Mesenchymal stem cell (in vitro differentiated cells and primary cell): Measurements from ENCODE around the gene METAP1D.

ENCODE experiments used
- DNase-seq: peaks from one replicate; pipeline ENCODE4 v3.0.0-alpha.2; 2013
- H2AFZ ChIP-seq: one replicate; pipeline ENCODE4 v1.6.1; 2013; ENCODE audit warnings: low read depth, mild to moderate bottlenecking, control low read depth, inconsistent platforms, low read length, moderate library complexity
- H2AK5ac ChIP-seq: 2 replicates; pipeline ENCODE4 v1.6.1; 2013; ENCODE audit warnings: low read length, moderate library complexity, mild to moderate bottlenecking, inconsistent platforms; ENCODE audit not compliant: severe bottlenecking
- H2BK120ac ChIP-seq: one replicate; pipeline ENCODE4 v1.6.1; 2013; ENCODE audit warnings: low read depth, mild to moderate bottlenecking, inconsistent platforms, low read length, moderate library complexity
- H2BK12ac ChIP-seq, 2 experiments: one replicate each; pipeline ENCODE4 v1.6.1; 2013; ENCODE audit warnings: inconsistent platforms in 2 of 2, low read length in 2 of 2, mild to moderate bottlenecking in 2 of 2, moderate library complexity in 2 of 2, control low read depth in 1 of 2
- H2BK15ac ChIP-seq: one replicate; pipeline ENCODE4 v1.6.1; 2013; ENCODE audit warnings: mild to moderate bottlenecking, low read depth, inconsistent platforms; ENCODE audit not compliant: poor library complexity, severe bottlenecking
- H2BK5ac ChIP-seq: 2 replicates; pipeline ENCODE4 v1.6.1; 2013; ENCODE audit warnings: low read depth, mild to moderate bottlenecking, low read length, control low read depth, inconsistent platforms; ENCODE audit not compliant: poor library complexity, severe bottlenecking
- H3K14ac ChIP-seq, 2 experiments: one replicate each; pipeline ENCODE4 v1.6.1; 2013; ENCODE audit warnings: inconsistent platforms in 2 of 2, low read length in 2 of 2, control low read depth in 1 of 2, mild to moderate bottlenecking in 1 of 2, moderate library complexity in 1 of 2
- H3K18ac ChIP-seq, 2 experiments: one replicate each; pipeline ENCODE4 v1.6.1; 2013; ENCODE audit warnings: inconsistent platforms in 2 of 2, low read length in 2 of 2, control low read depth in 1 of 2, low read depth in 1 of 2, mild to moderate bottlenecking in 1 of 2
- H3K23ac ChIP-seq, 2 experiments: one replicate each; pipeline ENCODE4 v1.6.1; 2013; ENCODE audit warnings: inconsistent platforms in 2 of 2, low read length in 2 of 2, mild to moderate bottlenecking in 2 of 2, moderate library complexity in 2 of 2, control low read depth in 1 of 2
- H3K27ac ChIP-seq: 2 replicates; pipeline ENCODE4 v1.5.1; 2013; ENCODE audit warnings: mild to moderate bottlenecking, moderate library complexity, low read length, control low read depth, inconsistent platforms; ENCODE audit not compliant: poor library complexity, severe bottlenecking
- H3K27me3 ChIP-seq, 2 experiments: 2 replicates each; pipeline versions ENCODE4 v1.6.1 to v1.7.0; 2013; ENCODE audit warnings: low read length in 2 of 2, mild to moderate bottlenecking in 2 of 2, moderate library complexity in 2 of 2, control low read depth in 1 of 2, inconsistent platforms in 1 of 2; ENCODE audit not compliant: control insufficient read depth in 1 of 2, insufficient read depth in 1 of 2
- H3K36me3 ChIP-seq, 2 experiments: 2 replicates each; pipeline versions ENCODE4 v1.6.1 to v1.7.0; 2013; ENCODE audit warnings: low read length in 2 of 2, control low read depth in 1 of 2, inconsistent platforms in 1 of 2, low read depth in 1 of 2, mild to moderate bottlenecking in 1 of 2; ENCODE audit not compliant: insufficient read depth in 2 of 2, control insufficient read depth in 1 of 2
- H3K4ac ChIP-seq, 2 experiments: one replicate each; pipeline ENCODE4 v1.6.1; 2013; ENCODE audit warnings: inconsistent platforms in 2 of 2, low read length in 2 of 2, mild to moderate bottlenecking in 2 of 2, moderate library complexity in 2 of 2, control low read depth in 1 of 2, low read depth in 1 of 2
- H3K4me1 ChIP-seq: 2 replicates; pipeline ENCODE4 v1.6.1; 2013; ENCODE audit warnings: low read depth, low read length, control low read depth; ENCODE audit not compliant: control insufficient read depth, insufficient read depth
- H3K4me2 ChIP-seq: 2 replicates; pipeline ENCODE4 v1.6.1; 2013; ENCODE audit warnings: low read length, mild to moderate bottlenecking, inconsistent platforms; ENCODE audit not compliant: poor library complexity, severe bottlenecking
- H3K4me3 ChIP-seq, 2 experiments: 2 replicates each; pipeline versions ENCODE4 v1.5.1 to v1.7.0; 2013; ENCODE audit warnings: low read length in 2 of 2, mild to moderate bottlenecking in 2 of 2, control low read depth in 1 of 2, low read depth in 1 of 2; ENCODE audit not compliant: insufficient read depth in 1 of 2
- H3K79me1 ChIP-seq: replicated peaks from 2 replicates; pipeline ENCODE4 v1.6.1; 2013; ENCODE audit warnings: mild to moderate bottlenecking, control low read depth, low read length, inconsistent platforms; ENCODE audit not compliant: poor library complexity, severe bottlenecking
- H3K9ac ChIP-seq: 2 replicates; pipeline ENCODE4 v1.7.0; 2013; ENCODE audit warnings: mild to moderate bottlenecking, low read length, moderate library complexity
- H3K9me3 ChIP-seq: 2 replicates; pipeline ENCODE4 v1.7.0; 2013; ENCODE audit warnings: mild to moderate bottlenecking, low read length; ENCODE audit not compliant: control insufficient read depth
- H4K8ac ChIP-seq: one replicate; pipeline ENCODE4 v1.6.1; 2013; ENCODE audit warnings: inconsistent platforms, mild to moderate bottlenecking, low read length, moderate library complexity
- H4K91ac ChIP-seq: one replicate; pipeline ENCODE4 v1.6.1; 2013; ENCODE audit warnings: mild to moderate bottlenecking, low read length, inconsistent platforms
- WGBS: methylation state at CpG from one replicate; pipeline ENCODE4 v1.1.7; 2013; ENCODE audit warnings: mixed read lengths; 5-methylcytosine and 5-hydroxymethylcytosine counted together

The METAP1D gene

DNA sequence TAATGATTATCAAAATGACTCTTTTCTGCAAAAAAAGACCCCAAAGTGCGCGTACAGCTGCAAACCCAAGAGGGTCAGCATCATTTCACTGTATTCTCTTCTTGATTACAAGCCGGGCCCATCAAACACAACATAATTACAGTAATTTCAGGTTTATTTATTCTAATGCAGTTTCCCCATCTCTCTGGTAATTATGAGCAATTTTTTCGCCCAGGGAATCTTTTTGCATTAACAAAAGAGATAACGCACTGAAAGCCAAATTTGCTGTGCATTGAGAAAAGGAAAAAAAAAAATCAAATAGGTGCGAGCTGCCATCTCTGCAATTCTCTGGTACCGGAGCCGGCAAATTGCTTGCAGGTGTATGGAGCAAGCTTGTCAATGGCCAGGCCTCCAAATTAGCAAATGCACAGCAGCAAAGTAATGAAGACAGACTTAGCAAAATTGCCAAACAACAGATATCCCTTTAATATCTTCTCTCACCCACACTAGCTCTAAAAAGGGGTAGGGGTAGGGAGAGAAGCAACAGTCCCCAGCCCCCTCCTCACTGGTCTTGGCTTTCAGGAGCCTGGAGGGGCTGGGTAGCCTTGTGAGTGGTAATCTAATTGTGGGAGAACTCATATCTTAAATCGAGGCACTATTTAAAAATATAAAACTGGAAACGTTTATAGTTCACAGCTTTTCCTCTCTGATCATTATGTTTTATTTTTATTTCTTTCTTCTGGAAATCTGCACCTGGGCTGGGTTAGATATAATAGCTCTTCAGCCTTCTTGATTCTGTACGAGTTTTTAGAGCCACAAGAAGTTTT lies 92.2 kb downstream of the METAP1D start:
- DNase-seq, result no peak
- Histone ChIP-seq H2BK12ac (no peak overlapping the region), H3K4me2 (no peak overlapping the region), H2BK15ac (no peak overlapping the region), H3K4me1 (peaks cover 36% of the 10 kb centered on the region), H3K14ac (no peak overlapping the region), H3K4ac (no peak overlapping the region), H2AFZ (no peak overlapping the region), H3K4me3 (no peak overlapping the region), H3K27me3 (peaks cover 93 to 99% of the 10 kb centered on the region in 2 experiments), H3K79me1 (no peaks in the 10 kb centered on the region), H2BK5ac (no peak overlapping the region), H4K8ac (no peak overlapping the region), H3K36me3 (no peaks in the 10 kb centered on the region), H4K91ac (no peak overlapping the region), H3K18ac (no peak overlapping the region), H3K9me3 (peaks cover 2% of the 10 kb centered on the region), H3K23ac (no peak overlapping the region), H3K9ac (no peak overlapping the region), H3K27ac (no peak overlapping the region), H2BK120ac (no peak overlapping the region), H2AK5ac (no peak overlapping the region)
- 16% methylated on average over 8 of the region's 11 CpGs for WGBS

DNA sequence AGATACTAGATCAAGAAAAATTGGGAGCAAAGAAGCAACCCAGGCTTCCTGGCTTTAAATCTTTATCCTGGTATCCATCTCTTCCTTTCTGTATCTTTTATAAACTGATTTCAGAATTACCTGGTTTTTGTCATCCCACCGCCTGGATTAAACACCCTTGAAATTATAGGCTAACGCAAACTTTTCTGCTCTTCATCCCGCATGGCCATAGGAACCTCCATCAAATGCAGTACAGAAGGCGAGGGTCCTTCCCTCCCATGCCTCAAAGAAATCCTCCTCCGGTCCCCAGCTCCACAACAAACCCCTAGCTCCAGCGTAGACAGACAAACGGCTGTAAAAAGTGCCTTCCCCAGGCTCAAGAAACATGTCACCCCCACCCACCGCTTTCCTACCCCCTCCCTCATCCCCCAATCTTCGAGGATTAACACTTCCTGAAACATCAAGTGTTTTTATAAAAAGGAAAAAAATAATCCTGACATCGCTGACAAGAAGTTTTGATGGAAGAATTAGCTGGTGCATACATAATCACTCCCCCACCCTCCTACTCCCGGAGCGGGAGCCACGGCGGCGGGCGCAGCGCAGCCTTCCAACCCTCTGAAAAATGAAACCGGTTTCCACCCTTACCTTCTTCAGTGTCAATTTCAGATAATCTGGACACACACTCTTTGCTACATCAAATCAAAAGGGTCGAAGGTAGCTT lies 93.1 kb downstream of the METAP1D start:
- H3K14ac ChIP-seq, result no peak overlapping the region
- peaks cover 2% of the 10 kb centered on the region for H3K9me3 ChIP-seq
- H3K36me3 ChIP-seq, result no peaks in the 10 kb centered on the region
- no peak overlapping the region for H2AFZ ChIP-seq
- H3K27ac ChIP-seq, result no peak overlapping the region
- no peak overlapping the region for H4K91ac ChIP-seq
- no peak overlapping the region for H3K18ac ChIP-seq
- no peak overlapping the region for H3K4me3 ChIP-seq
- H3K23ac ChIP-seq, result no peak overlapping the region
- no peak for DNase-seq
- no peak overlapping the region for H2BK5ac ChIP-seq
- 7% methylated on average over 12 of the region's 19 CpGs for WGBS
- H3K9ac ChIP-seq, result no peak overlapping the region
- no peak overlapping the region for H4K8ac ChIP-seq
- H3K4me1 ChIP-seq, result peaks cover 39% of the 10 kb centered on the region
- no peak overlapping the region for H3K4me2 ChIP-seq
- no peak overlapping the region for H2BK15ac ChIP-seq
- H3K79me1 ChIP-seq, result no peaks in the 10 kb centered on the region
- no peak overlapping the region for H2AK5ac ChIP-seq
- no peak overlapping the region for H2BK12ac ChIP-seq
- H3K27me3 ChIP-seq, result peaks cover 90 to 99% of the 10 kb centered on the region in 2 experiments
- no peak overlapping the region for H2BK120ac ChIP-seq
- no peak overlapping the region for H3K4ac ChIP-seq

DNA sequence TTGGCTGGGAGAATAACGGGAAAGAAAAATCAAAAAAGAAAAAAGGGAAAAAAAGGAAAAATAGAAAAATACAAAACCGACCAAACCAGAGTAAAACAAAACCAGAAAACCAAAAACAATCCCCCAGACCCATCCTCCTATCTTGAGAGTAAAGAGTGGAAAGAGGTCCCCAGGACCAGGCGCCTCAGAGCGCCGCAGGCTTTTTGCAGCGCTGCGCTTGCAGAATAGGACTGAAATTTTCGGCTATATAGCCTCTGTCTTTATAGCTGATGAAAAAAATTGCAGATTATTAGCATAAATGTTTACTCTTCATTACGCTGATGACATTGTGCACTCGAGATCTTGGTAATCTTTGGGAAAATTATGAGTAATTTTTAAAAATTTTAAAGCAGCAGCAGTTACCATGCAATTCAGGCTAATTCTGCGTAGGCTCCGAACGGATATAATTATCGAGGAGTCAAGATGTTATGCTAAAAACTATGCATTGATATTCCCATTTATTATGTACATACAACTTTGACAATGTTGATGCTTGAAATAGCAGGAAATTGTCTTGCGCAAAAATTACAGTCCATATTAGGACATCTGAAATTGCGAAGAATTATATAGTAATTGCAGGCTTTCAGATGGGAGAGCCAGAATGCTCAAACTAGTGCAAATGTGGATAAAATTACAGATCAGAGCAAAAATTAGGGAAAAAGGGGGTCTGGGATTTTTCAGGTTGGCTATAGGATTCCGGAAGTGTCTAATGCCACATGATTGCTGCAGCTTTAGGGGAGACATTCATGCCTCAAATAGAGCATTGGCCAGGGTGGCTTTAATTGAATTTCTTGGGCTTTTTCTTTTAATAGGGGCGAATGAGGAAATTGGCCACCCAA lies 93.9 kb downstream of the METAP1D start:
- Histone ChIP-seq H3K4me1 (peaks cover 44% of the 10 kb centered on the region), H3K4me2 (no peak overlapping the region), H3K18ac (no peak overlapping the region), H3K23ac (no peak overlapping the region), H3K14ac (no peak overlapping the region), H2BK15ac (no peak overlapping the region), H3K36me3 (no peaks in the 10 kb centered on the region), H2BK5ac (no peak overlapping the region), H4K91ac (no peak overlapping the region), H3K27me3 (peaks cover 82 to 99% of the 10 kb centered on the region in 2 experiments), H3K27ac (no peak overlapping the region), H2AK5ac (no peak overlapping the region), H3K79me1 (no peaks in the 10 kb centered on the region), H2BK12ac (no peak overlapping the region), H2BK120ac (no peak overlapping the region), H4K8ac (no peak overlapping the region), H3K9me3 (no peaks in the 10 kb centered on the region), H3K9ac (no peak overlapping the region), H3K4me3 (no peak overlapping the region), H3K4ac (no peak overlapping the region), H2AFZ (no peak overlapping the region)
- WGBS, result 7% methylated on average over 16 of the region's 18 CpGs
- DNase-seq, result no peak
